Measurements from ENCODE around the gene PSMB11. TPM values are rescaled to one million over a fixed set of nuclear protein-coding genes. Genes with fewer than 3 reads are reported as not detected.

Gene PSMB11
- total RNA-seq, 1 experiment from 2014 or later: not detected

DNA sequence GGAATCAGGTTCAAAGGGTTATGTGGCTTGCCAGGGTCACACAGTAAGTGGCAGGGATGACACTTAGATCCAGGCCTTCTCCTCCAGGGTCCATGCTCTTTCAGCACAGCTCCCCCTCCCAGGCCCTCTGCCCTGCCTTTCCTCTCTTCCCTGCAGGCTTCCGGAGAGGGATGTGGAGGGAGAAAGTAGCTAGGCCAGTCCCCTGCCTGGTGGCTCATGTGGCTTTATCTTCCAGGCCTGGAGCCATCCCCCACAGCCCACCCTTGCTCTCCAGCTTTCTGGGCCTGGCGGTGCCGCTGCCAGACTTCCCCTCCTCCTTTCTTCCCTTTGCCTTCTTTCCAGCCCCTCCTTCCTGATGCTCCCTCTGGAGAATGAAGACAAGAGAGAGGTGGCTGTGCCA, 1.7 kb downstream of the PSMB11 start:
- Histone ChIP-seq H3K4me1 (ENCODE audit: insufficient read depth, low read length) (no peaks in the 10 kb centered on the region), H3K79me1 (ENCODE audit: insufficient read depth, low read depth, low read length, poor library complexity, severe bottlenecking) (no peaks in the 10 kb centered on the region), H3K27me3 (ENCODE audit: insufficient read depth, low read length) (no peaks in the 10 kb centered on the region), H2BK5ac (ENCODE audit: insufficient read length, low read length) (no peak overlapping the region), H3K23ac (ENCODE audit: insufficient read length, low read depth, low read length) (no peak overlapping the region), H3T11ph (ENCODE audit: low read length) (no peak overlapping the region), H3K79me2 (ENCODE audit: insufficient read depth, low read length) (no peaks in the 10 kb centered on the region), H4K8ac (replicated peaks; ENCODE audit: insufficient read length, low read depth, low read length) (no peak overlapping the region), H3K56ac (ENCODE audit: insufficient read length, low read depth, low read length) (no peak overlapping the region), H4K91ac (ENCODE audit: insufficient read length, low read depth, low read length) (no peak overlapping the region), H2AFZ (ENCODE audit: low read length) (no peak overlapping the region), H2BK12ac (ENCODE audit: insufficient read length, low read depth, low read length) (no peak overlapping the region), H3K4me2 (ENCODE audit: insufficient read depth, insufficient read length, low read length) (no peak overlapping the region), H3K23me2 (ENCODE audit: insufficient read length, low read depth, low read length, poor library complexity, severe bottlenecking) (no peaks in the 10 kb centered on the region), H2BK120ac (ENCODE audit: low read depth, low read length, poor library complexity, severe bottlenecking) (no peak overlapping the region), H3K9me3 (ENCODE audit: control insufficient read depth, low read depth, low read length) (no peaks in the 10 kb centered on the region), H2AK5ac (ENCODE audit: insufficient read length, low read length) (no peak overlapping the region), H3K14ac (ENCODE audit: insufficient read depth, low read length) (no peak overlapping the region; the same call in 1 of the 2 replicates), H4K20me1 (ENCODE audit: control insufficient read depth, insufficient read depth, insufficient read length) (no peaks in the 10 kb centered on the region), H2BK15ac (ENCODE audit: low read depth, low read length) (no peak overlapping the region), H3K18ac (ENCODE audit: insufficient read length, low read depth, low read length) (no peak overlapping the region), H2BK20ac (ENCODE audit: low read depth, low read length, poor library complexity, severe bottlenecking) (no peak overlapping the region), H3K27ac (ENCODE audit: insufficient read length, low read depth, low read length) (no peak overlapping the region), H4K5ac (ENCODE audit: insufficient read length, low read depth, low read length) (no peak overlapping the region), H3K9ac (ENCODE audit: extremely low read depth, insufficient read length, low read length) (no peak overlapping the region), H3K4ac (ENCODE audit: low read depth, low read length) (no peak overlapping the region)
- Mint-ChIP-seq H3K27me3 (ENCODE audit: low read depth) (peaks cover 1% of the 10 kb centered on the region; the same call in 1 of the 2 replicates), H3K4me1 (peaks cover 6 to 15% of the 10 kb centered on the region in 2 experiments), H3K27ac (peak overlapping the region in 2 of 3 experiments; percentile 41 to 85; a peak in 5 of 7 replicates), H3K36me3 (ENCODE audit: insufficient read depth in 1 of 3, low read depth in 3 of 3) (peaks cover 6 to 11% (median 9%) of the 10 kb centered on the region in 3 experiments), H3K9me3 (no peaks in the 10 kb centered on the region), H3K4me3 (no peak overlapping the region)
- DNase-seq: no peak
- TF ChIP-seq, protein P1, sequence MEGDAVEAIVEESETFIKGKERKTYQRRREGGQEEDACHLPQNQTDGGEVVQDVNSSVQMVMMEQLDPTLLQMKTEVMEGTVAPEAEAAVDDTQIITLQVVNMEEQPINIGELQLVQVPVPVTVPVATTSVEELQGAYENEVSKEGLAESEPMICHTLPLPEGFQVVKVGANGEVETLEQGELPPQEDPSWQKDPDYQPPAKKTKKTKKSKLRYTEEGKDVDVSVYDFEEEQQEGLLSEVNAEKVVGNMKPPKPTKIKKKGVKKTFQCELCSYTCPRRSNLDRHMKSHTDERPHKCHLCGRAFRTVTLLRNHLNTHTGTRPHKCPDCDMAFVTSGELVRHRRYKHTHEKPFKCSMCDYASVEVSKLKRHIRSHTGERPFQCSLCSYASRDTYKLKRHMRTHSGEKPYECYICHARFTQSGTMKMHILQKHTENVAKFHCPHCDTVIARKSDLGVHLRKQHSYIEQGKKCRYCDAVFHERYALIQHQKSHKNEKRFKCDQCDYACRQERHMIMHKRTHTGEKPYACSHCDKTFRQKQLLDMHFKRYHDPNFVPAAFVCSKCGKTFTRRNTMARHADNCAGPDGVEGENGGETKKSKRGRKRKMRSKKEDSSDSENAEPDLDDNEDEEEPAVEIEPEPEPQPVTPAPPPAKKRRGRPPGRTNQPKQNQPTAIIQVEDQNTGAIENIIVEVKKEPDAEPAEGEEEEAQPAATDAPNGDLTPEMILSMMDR (conservative IDR thresholded peaks at IDR 0.05): no peak
- WGBS (ENCODE audit: extremely low coverage, insufficient read length, low lambda C conversion rate): no CpG with 5 or more reads among the region's 3 CpGs
